Ectodermal cell (in vitro differentiated cells): ENCODE results near the gene SUSD4.

Source experiments
- H3K27ac ChIP-seq: 2 replicates; pipeline ENCODE4 v1.7.0; 2013; ENCODE audit warnings: mild to moderate bottlenecking, low read depth, low read length; ENCODE audit not compliant: insufficient read depth, poor library complexity, severe bottlenecking
- H3K27me3 ChIP-seq: 2 replicates; pipeline ENCODE4 v1.7.0; 2013; ENCODE audit warnings: mild to moderate bottlenecking, low read length; ENCODE audit not compliant: insufficient read depth, control insufficient read depth, poor library complexity, severe bottlenecking
- H3K36me3 ChIP-seq: one replicate; pipeline ENCODE4 v1.7.0; 2013; ENCODE audit warnings: low read length; ENCODE audit not compliant: control insufficient read depth, insufficient read depth
- H3K4me1 ChIP-seq: one replicate; pipeline ENCODE4 v1.7.0; 2013; ENCODE audit warnings: low read length; ENCODE audit not compliant: control insufficient read depth, insufficient read depth
- H3K4me3 ChIP-seq: 2 replicates; pipeline ENCODE4 v1.7.0; 2013; ENCODE audit warnings: low read depth, low read length, control low read depth; ENCODE audit not compliant: insufficient read depth
- H3K9me3 ChIP-seq: 2 replicates; pipeline ENCODE4 v1.7.0; 2013; ENCODE audit warnings: mild to moderate bottlenecking, low read length, moderate library complexity; ENCODE audit not compliant: control insufficient read depth
- WGBS, 2 experiments: methylation state at CpG; one replicate each; pipeline ENCODE4 v1.1.7; 2013; ENCODE audit warnings: missing lambda C conversion rate in 2 of 2; 5-methylcytosine and 5-hydroxymethylcytosine counted together

Gene SUSD4

GRCh38 chr1:223363057-223363855, 720 bp downstream of the SUSD4 start:
- Histone ChIP-seq H3K4me1 (peaks cover 5% of the 10 kb centered on the region), H3K27ac (no peak overlapping the region), H3K27me3 (peaks cover 52% of the 10 kb centered on the region), H3K4me3 (peak overlapping the region; percentile 48), H3K36me3 (no peaks in the 10 kb centered on the region), H3K9me3 (no peaks in the 10 kb centered on the region)
- 0 to 1% methylated on average over 44 of the region's 44 CpGs for WGBS, 2 experiments

DNA sequence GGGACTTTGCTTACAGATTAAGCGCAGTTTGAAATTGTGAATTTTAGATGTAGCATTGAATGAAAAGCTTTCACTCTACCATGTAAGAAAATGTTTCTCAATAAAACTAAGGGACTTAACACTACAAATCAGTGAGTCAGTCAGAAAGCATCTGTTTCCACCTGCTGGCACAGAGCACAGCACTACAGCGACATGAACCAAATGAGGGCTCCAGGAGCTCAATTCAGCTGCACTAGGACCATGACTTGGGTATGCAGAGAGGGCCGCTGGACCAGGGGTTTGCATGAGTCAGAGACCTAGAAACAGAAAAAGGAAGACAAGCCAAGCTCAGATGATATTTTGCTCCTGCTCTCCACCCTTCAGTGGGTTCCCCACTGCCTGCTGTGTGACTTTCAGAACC, 5.2 kb downstream of the SUSD4 start:
- no peaks in the 10 kb centered on the region for H3K9me3 ChIP-seq
- peaks cover 28% of the 10 kb centered on the region for H3K27me3 ChIP-seq
- peaks cover 5% of the 10 kb centered on the region for H3K4me1 ChIP-seq
- no peaks in the 10 kb centered on the region for H3K36me3 ChIP-seq
- 68 to 71% methylated on average over 3 of the region's 3 CpGs for WGBS, 2 experiments
- H3K27ac ChIP-seq, result no peak overlapping the region
- H3K4me3 ChIP-seq, result no peak overlapping the region

DNA sequence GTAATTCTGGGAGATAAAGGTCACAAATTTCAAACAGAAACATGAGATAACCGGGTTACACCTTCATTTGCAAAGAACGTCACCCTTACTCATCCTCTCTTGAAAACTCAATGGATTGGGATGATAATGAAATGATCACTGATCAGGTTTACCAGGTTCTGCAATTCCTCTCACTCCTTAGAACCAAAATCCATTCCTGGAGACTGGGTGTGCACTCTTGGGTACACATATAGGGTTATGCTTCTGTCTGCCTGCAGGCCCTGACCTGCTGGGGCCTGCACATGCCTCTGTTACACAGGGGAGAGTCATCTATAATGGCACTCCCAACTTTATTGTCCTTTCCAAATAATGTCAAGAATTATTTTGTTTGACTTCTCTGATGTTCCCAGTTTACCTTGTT, 8.3 kb downstream of the SUSD4 start:
- no peaks in the 10 kb centered on the region for H3K9me3 ChIP-seq
- peaks cover under 1% of the 10 kb centered on the region for H3K27me3 ChIP-seq
- H3K27ac ChIP-seq, result no peak overlapping the region
- no peaks in the 10 kb centered on the region for H3K36me3 ChIP-seq
- H3K4me1 ChIP-seq, result peaks cover 7% of the 10 kb centered on the region
- no peak overlapping the region for H3K4me3 ChIP-seq
- WGBS, 2 experiments, result 57 to 100% methylated on average over 1 to 2 of the region's 2 CpGs

- Histone ChIP-seq H3K27me3 (no peaks in the 10 kb centered on the region), H3K4me1 (peaks cover 7% of the 10 kb centered on the region), H3K36me3 (no peaks in the 10 kb centered on the region), H3K4me3 (no peak overlapping the region), H3K27ac (no peak overlapping the region), H3K9me3 (no peaks in the 10 kb centered on the region)
- WGBS, 2 experiments, result 78 to 85% methylated on average over 5 to 6 of the region's 6 CpGs
Observed at GRCh38 chr1:223353939-223354338, 10.0 kb downstream of the SUSD4 start.

GRCh38 chr1:223352944-223353343, 11.0 kb downstream of the SUSD4 start:
- Histone ChIP-seq H3K27me3 (no peaks in the 10 kb centered on the region), H3K27ac (no peak overlapping the region), H3K36me3 (no peaks in the 10 kb centered on the region), H3K4me3 (no peak overlapping the region), H3K9me3 (no peaks in the 10 kb centered on the region), H3K4me1 (peaks cover 7% of the 10 kb centered on the region)
- 79 to 84% methylated on average over 7 of the region's 7 CpGs for WGBS, 2 experiments

- no peaks in the 10 kb centered on the region for H3K27me3 ChIP-seq
- peaks cover 7% of the 10 kb centered on the region for H3K4me1 ChIP-seq
- H3K36me3 ChIP-seq, result no peaks in the 10 kb centered on the region
- no peak overlapping the region for H3K4me3 ChIP-seq
- WGBS, 2 experiments, result 85 to 94% methylated on average over 5 of the region's 5 CpGs
- no peaks in the 10 kb centered on the region for H3K9me3 ChIP-seq
- no peak overlapping the region for H3K27ac ChIP-seq
Observed at GRCh38 chr1:223350361-223350908, 13.5 kb downstream of the SUSD4 start.

DNA sequence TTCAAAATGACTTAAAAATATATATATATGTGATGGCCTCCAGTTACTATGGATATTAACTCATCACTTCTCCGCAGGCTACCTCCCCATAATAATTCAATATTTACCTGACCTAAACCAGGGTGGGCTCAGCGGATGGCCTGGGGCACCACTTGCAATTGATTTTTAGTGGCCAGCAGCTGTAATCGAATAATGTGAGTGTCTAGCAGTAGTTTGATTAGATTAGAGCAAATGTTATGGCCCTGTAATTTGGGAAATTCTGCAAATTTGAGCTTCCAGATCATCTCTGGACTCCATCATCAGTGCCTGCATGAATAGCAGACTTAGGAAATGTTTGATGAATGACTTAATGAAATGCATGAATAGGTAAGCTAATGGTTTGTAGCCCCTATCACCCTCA, 14.7 kb downstream of the SUSD4 start:
- Histone ChIP-seq H3K27me3 (no peaks in the 10 kb centered on the region), H3K4me1 (peaks cover 7% of the 10 kb centered on the region), H3K27ac (no peak overlapping the region), H3K36me3 (no peaks in the 10 kb centered on the region), H3K9me3 (no peaks in the 10 kb centered on the region), H3K4me3 (no peak overlapping the region)
- 95 to 98% methylated on average over 3 of the region's 3 CpGs for WGBS, 2 experiments

GRCh38 chr1:223348439-223348838, 15.5 kb downstream of the SUSD4 start:
- no peaks in the 10 kb centered on the region for H3K36me3 ChIP-seq
- no peaks in the 10 kb centered on the region for H3K9me3 ChIP-seq
- H3K4me1 ChIP-seq, result peaks cover 7% of the 10 kb centered on the region
- H3K4me3 ChIP-seq, result no peak overlapping the region
- H3K27me3 ChIP-seq, result no peaks in the 10 kb centered on the region
- 50% methylated on average over 2 of the region's 2 CpGs for WGBS, 2 experiments
- no peak overlapping the region for H3K27ac ChIP-seq

GRCh38 chr1:223347583-223347982, 16.4 kb downstream of the SUSD4 start:
- no peaks in the 10 kb centered on the region for H3K36me3 ChIP-seq
- no peak overlapping the region for H3K4me3 ChIP-seq
- peaks cover 7% of the 10 kb centered on the region for H3K4me1 ChIP-seq
- WGBS, 2 experiments, result 95% methylated on average over 2 to 4 of the region's 4 CpGs
- H3K9me3 ChIP-seq, result no peaks in the 10 kb centered on the region
- no peaks in the 10 kb centered on the region for H3K27me3 ChIP-seq
- H3K27ac ChIP-seq, result no peak overlapping the region

- H3K36me3 ChIP-seq, result no peaks in the 10 kb centered on the region
- no peaks in the 10 kb centered on the region for H3K4me1 ChIP-seq
- H3K9me3 ChIP-seq, result no peaks in the 10 kb centered on the region
- no peak overlapping the region for H3K27ac ChIP-seq
- WGBS, 2 experiments, result 91 to 95% methylated on average over 4 of the region's 4 CpGs
- H3K27me3 ChIP-seq, result no peaks in the 10 kb centered on the region
- no peak overlapping the region for H3K4me3 ChIP-seq
Observed at GRCh38 chr1:223346311-223346710, 17.7 kb downstream of the SUSD4 start.
